Measurements from ENCODE around the gene HOXB8.

GRCh38 chr17:48604770-48605329 is 10.2 kb downstream of the HOXB8 start, which contains the start of gene HOXB6:
- no peak for TF ChIP-seq REST (IDR thresholded peaks at IDR 0.05; ENCODE audit: insufficient read depth in 1 of 2, low read depth in 2 of 2, low read length in 2 of 2)
- no peak for TF ChIP-seq POLR2AphosphoS5 (IDR thresholded peaks at IDR 0.05; ENCODE audit: low read depth, low read length)
- TF ChIP-seq SIN3A (IDR thresholded peaks at IDR 0.05; ENCODE audit: borderline replicate concordance, insufficient read depth, low read length) = no peak
- TF ChIP-seq TAF1 (IDR thresholded peaks at IDR 0.05; ENCODE audit: borderline replicate concordance, insufficient read depth, low read length) = no peak
